ENCODE results near the gene NOTCH1.

The NOTCH1 gene

DNA sequence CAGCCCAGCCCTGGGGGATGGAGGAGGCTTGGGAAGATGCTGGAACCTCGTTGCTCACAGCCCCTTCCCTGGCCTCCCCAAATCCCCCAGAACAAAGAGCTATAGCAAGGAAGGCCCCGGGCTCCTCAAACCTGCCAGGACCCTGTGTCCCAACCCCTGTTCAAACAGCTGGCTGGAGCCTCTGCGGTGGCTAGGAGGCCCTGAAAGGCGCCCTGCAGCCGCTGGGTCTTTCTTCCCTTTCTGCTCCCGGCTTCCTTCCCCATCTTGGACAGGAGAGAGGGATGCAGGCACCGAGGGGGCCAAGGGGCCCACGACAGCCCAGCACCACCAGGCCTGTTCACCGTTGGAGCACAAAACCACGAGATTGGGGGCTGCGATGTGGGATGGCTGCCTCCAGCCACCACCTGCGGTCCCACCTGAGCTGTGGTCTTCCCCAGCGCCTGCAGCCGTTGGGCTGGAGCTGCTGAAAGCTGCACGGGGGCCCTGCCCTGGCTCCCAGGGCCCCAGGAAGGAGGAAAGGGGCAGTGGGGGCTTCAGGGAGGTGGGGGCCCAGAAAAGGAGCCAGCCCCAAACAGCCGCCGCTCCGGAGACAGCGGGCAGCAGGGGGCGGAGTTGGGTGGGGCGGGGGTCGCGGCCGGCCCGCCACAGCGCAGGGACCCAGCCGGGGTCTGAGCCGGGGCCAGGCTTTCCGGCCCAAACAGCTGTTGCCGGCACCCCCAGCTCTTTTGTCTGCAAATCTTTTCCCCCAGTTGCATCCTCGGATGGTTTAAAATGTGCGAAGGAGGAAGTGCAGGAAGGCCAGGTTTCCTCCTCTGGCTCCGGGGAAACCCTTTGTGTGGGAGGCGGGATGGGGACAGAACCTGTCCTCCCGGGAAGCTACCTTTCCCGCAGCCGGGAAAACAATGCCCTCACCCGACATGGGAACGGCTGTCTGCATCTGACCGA lies 16.1 kb downstream of the NOTCH1 start:
- Mint-ChIP-seq H3K4me3 (no peak overlapping the region), H3K27ac (no peak overlapping the region), H3K36me3 (ENCODE audit: low read depth) (peaks cover 4% of the 10 kb centered on the region), H3K27me3 (ENCODE audit: low read depth, poor library complexity) (no peaks in the 10 kb centered on the region), H3K4me1 (peaks cover 60% of the 10 kb centered on the region), H3K9me3 (no peaks in the 10 kb centered on the region)
- no peak for DNase-seq
- TF ChIP-seq, protein P1, sequence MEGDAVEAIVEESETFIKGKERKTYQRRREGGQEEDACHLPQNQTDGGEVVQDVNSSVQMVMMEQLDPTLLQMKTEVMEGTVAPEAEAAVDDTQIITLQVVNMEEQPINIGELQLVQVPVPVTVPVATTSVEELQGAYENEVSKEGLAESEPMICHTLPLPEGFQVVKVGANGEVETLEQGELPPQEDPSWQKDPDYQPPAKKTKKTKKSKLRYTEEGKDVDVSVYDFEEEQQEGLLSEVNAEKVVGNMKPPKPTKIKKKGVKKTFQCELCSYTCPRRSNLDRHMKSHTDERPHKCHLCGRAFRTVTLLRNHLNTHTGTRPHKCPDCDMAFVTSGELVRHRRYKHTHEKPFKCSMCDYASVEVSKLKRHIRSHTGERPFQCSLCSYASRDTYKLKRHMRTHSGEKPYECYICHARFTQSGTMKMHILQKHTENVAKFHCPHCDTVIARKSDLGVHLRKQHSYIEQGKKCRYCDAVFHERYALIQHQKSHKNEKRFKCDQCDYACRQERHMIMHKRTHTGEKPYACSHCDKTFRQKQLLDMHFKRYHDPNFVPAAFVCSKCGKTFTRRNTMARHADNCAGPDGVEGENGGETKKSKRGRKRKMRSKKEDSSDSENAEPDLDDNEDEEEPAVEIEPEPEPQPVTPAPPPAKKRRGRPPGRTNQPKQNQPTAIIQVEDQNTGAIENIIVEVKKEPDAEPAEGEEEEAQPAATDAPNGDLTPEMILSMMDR (IDR thresholded peaks at IDR 0.05), result no peak

DNA sequence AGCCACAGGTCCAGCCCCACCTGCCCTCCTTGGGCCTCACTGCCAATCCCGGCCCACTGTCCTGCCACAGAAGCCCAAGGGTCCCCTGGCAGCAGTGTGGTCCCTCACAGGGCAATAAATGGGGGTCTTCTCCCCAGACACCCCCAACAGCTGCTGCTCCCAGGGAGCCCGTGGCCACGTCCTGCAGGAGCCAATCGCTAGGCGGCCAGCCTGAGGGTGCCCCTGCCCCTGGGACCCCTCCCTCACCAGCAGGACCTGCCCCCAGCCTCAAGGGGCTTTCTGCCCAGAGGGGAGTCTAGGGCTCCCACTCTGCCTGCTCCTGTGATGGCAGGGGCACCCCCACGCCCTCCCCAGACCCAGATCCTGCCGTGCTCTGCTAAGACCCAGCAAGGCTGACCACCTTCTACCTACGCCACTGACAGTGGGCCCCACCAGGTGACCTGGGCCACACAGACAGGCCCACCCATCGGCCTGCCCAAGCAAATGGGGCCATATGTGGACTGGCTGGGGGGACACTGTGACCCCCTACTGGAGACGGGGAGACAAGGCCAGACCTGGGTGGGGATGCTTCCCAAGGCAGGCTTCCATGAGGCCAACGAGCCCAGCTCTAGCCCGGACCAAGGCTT lies 17.0 kb downstream of the NOTCH1 start:
- no peaks in the 10 kb centered on the region for H3K27me3 Mint-ChIP-seq (ENCODE audit: low read depth, poor library complexity)
- no peak overlapping the region for H3K27ac Mint-ChIP-seq
- TF ChIP-seq, protein P1 (IDR thresholded peaks at IDR 0.05), result no peak
- H3K4me1 Mint-ChIP-seq, result peaks cover 52% of the 10 kb centered on the region
- no peak for DNase-seq
- no peaks in the 10 kb centered on the region for H3K9me3 Mint-ChIP-seq
- no peak overlapping the region for H3K4me3 Mint-ChIP-seq
- H3K36me3 Mint-ChIP-seq (ENCODE audit: low read depth), result no peaks in the 10 kb centered on the region

DNA sequence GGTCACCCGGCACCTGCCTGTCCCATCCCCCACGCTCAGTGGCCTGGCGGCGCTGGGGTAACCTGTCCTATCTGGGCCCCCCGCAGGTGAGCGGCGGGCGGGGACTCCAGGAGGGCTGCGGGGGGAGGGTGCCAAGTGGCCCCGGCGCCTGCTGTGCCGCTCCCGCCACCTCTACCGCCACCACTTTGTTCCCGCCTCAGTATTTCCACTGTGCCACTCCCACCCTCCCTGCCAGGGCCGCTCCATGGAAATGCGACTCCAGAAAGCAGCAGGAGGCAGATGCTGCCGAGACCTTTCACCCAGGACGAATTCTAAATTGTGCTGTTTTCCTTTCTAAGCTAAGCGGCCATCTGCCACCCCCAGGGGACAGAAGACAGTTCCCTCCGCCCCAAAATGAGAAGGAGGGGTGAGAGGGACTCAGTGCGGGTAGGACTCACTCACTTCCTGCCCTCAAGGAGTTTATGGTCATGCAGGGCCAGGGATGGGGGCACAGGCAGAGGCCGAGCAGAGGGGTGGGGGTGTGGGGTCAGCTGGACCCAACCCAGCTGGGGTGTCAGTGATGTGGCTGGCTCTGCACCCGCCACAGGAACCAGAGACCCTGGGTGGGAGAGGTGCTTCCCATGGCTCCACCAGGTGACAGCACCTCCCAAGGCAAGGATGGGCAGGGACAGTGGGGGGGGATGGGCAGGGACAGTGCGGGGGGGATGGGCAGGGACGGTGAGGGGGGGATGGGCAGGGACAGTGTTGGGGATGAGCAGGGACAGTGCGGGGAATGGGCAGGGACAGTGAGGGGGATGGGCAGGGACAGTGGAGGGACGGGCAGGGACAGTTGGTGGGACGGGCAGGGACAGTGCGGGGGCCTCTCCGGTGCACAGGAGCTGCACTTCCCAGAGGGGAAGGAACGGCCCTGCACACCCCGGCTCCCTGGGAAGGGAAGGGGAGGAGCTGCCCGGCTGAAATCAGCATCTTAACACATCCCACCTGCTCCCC lies 17.8 kb downstream of the NOTCH1 start:
- Mint-ChIP-seq H3K27ac (peak overlapping the region; percentile 63), H3K27me3 (ENCODE audit: low read depth, poor library complexity) (no peaks in the 10 kb centered on the region), H3K36me3 (ENCODE audit: low read depth) (no peaks in the 10 kb centered on the region), H3K9me3 (no peaks in the 10 kb centered on the region), H3K4me1 (peaks cover 46% of the 10 kb centered on the region), H3K4me3 (peak overlapping the region; percentile 52)
- TF ChIP-seq, protein P1 (IDR thresholded peaks at IDR 0.05), result no peak
- DNase-seq, result peak; percentile 38

DNA sequence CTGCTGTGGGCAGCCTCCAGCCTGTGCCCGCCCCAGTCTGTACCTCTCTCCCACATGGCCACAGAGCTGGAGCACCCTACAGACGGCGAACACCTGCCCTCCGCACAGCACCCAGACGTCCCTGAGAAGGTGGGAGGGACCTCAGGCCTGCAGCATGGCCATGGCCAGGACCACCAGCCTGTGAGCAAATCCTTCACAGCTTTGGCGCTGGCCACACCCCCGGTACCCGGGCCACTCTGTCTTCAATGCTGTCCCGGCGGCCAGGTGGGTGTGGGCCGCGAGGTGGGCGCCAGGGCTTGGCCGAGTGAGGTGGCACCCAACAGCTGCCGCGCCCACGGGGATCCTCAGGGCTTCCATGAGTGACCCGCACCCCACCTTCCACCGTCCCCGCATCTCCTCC lies 18.7 kb downstream of the NOTCH1 start:
- Mint-ChIP-seq H3K36me3 (ENCODE audit: low read depth) (no peaks in the 10 kb centered on the region), H3K9me3 (no peaks in the 10 kb centered on the region), H3K27ac (no peak overlapping the region), H3K4me3 (no peak overlapping the region), H3K27me3 (ENCODE audit: low read depth, poor library complexity) (no peaks in the 10 kb centered on the region), H3K4me1 (peaks cover 39% of the 10 kb centered on the region)
- DNase-seq, result no peak
- TF ChIP-seq, protein P1 (IDR thresholded peaks at IDR 0.05), result no peak

DNA sequence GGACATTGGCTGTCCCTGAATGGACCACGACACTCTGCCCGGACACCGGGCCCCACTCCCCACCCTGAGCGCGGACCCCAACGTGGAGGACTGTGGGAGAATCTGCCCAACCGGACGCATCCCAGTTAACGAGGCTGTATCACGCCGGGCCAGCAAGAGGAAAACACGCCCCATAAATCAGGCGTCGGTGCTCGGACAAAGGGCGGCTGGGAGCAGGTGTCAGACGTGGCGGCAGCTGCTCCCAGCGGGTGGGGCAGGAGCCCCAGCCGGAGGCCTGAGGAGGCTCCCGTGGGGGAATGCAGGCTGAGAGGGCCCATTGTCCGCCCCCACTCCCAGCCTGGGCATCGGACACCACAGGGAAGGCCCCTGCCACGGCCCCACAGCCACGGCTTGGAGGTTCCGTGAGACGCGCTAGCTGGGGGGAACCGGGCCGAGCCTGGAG lies 19.2 kb downstream of the NOTCH1 start:
- peak; percentile 59 for DNase-seq
- no peaks in the 10 kb centered on the region for H3K27me3 Mint-ChIP-seq (ENCODE audit: low read depth, poor library complexity)
- peaks cover 34% of the 10 kb centered on the region for H3K4me1 Mint-ChIP-seq
- no peak overlapping the region for H3K4me3 Mint-ChIP-seq
- no peak overlapping the region for H3K27ac Mint-ChIP-seq
- H3K36me3 Mint-ChIP-seq (ENCODE audit: low read depth), result no peaks in the 10 kb centered on the region
- TF ChIP-seq, protein P1 (IDR thresholded peaks at IDR 0.05), result no peak
- no peaks in the 10 kb centered on the region for H3K9me3 Mint-ChIP-seq

Measured in nephron progenitor cell (in vitro differentiated cells).